Neural cell (in vitro differentiated cells): ENCODE results near the gene PLA2G15.

Source experiments
- EP300 ChIP-seq: fragments of 450-650 bp; conservative IDR thresholded peaks from 2 replicates; pipeline ENCODE4 v1.6.1; 2014; ENCODE audit warnings: antibody characterized with exemption, mild to moderate bottlenecking, moderate library complexity; ENCODE audit not compliant: poor library complexity, severe bottlenecking
- EZH2 ChIP-seq: fragments of 200-600, 300-800 bp; shearing (Covaris generic), sonication (generic); IDR thresholded peaks from 2 replicates; pipeline ENCODE4 v1.6.1; 2014; ENCODE audit warnings: antibody characterized with exemption, low read length, borderline replicate concordance, mild to moderate bottlenecking; ENCODE audit not compliant: insufficient read depth, poor library complexity, severe bottlenecking
- MXI1 ChIP-seq: fragments of 450-650 bp; conservative IDR thresholded peaks from 2 replicates; pipeline ENCODE4 v1.6.1; 2014; ENCODE audit warnings: antibody characterized with exemption, mild to moderate bottlenecking; ENCODE audit not compliant: poor library complexity, severe bottlenecking
- POLR2AphosphoS5 ChIP-seq: IDR thresholded peaks from 2 replicates; pipeline ENCODE4 v1.6.1; 2012
- REST ChIP-seq: IDR thresholded peaks from 2 replicates; pipeline ENCODE4 v1.6.1; 2012; ENCODE audit warnings: borderline replicate concordance
- TF ChIP-seq, protein P1 (sequence below): fragments of 450-650 bp; IDR thresholded peaks from 2 replicates; pipeline ENCODE4 v1.5.1; 2014; ENCODE audit warnings: antibody characterized with exemption, mild to moderate bottlenecking, moderate library complexity; ENCODE audit not compliant: poor library complexity, severe bottlenecking

DNA sequence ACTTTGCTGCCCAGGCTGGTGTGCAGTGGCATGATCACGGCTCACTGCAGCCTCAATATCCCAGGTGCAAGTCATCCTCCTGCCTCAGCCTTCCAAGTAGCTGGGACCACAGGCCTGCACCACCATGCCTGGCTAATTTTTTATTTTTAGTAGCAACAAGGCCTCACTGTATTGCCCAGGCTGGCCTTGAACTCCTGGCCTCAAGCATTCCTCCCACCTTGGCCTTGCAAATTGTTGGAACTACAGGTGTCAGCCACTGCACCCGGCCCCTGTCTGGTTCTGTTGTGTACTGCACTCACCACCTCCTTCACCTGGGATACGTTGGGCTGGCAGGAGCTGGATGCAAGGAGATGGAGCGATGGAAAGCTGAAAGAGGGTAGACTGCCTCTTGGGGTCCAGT lies 8.5 kb downstream of the PLA2G15 start:
- TF ChIP-seq, protein P1, sequence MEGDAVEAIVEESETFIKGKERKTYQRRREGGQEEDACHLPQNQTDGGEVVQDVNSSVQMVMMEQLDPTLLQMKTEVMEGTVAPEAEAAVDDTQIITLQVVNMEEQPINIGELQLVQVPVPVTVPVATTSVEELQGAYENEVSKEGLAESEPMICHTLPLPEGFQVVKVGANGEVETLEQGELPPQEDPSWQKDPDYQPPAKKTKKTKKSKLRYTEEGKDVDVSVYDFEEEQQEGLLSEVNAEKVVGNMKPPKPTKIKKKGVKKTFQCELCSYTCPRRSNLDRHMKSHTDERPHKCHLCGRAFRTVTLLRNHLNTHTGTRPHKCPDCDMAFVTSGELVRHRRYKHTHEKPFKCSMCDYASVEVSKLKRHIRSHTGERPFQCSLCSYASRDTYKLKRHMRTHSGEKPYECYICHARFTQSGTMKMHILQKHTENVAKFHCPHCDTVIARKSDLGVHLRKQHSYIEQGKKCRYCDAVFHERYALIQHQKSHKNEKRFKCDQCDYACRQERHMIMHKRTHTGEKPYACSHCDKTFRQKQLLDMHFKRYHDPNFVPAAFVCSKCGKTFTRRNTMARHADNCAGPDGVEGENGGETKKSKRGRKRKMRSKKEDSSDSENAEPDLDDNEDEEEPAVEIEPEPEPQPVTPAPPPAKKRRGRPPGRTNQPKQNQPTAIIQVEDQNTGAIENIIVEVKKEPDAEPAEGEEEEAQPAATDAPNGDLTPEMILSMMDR: no peak
- no peak for TF ChIP-seq POLR2AphosphoS5
- TF ChIP-seq EP300: no peak
- no peak for TF ChIP-seq MXI1
- TF ChIP-seq EZH2: no peak
- no peak for TF ChIP-seq REST
